GM19397 (cell line): Measurements from ENCODE around the gene PXMP4.

ENCODE experiments used
- ATAC-seq: cut with Tn5 transposase; IDR thresholded peaks from one replicate; pipeline ENCODE4 v1.9.1; 2021; ENCODE audit warnings: mild to moderate bottlenecking, moderate library complexity; ENCODE audit not compliant: unreplicated experiment

PXMP4 gene

DNA sequence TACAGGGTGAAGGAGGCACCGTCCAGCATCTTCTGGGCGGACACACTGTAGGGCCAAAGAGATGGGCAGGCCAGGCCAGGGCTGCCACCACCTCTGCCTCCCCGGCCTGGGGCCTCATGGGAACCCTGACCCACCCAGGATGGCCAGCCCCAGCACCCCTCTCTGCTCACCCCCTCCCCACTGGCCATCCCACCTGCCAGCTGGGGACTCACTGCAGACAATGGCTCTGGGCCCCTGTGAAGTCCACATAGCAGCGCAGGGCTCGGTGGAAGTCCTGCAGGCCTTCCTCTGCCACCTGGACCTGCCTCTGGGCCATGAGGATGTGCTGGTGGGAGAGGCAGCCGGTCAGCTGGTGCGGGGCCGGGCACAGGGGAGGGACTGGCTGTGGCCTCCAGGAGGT, 61.6 kb downstream of the PXMP4 start:
- ATAC-seq, result no peak

DNA sequence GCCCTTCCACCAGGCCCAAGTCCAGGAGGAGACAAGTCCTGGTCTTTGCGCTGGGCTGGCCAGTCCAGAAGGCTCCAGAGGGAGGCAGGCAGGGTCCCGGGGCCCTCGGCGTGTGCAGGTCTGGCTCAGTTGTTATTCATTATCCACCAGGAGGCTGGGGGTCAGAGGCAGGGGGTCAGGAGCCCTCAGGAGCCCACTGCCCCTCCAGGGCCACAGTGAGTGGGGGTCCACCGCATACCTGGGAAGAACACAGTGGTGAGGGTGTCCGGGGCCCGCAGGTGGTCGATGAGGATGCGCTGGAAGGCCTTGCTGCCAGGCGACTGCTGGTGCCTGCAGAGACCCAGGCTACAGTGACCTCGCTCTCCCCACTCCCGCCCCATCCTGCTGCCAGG, 62.4 kb downstream of the PXMP4 start:
- ATAC-seq, result no peak

DNA sequence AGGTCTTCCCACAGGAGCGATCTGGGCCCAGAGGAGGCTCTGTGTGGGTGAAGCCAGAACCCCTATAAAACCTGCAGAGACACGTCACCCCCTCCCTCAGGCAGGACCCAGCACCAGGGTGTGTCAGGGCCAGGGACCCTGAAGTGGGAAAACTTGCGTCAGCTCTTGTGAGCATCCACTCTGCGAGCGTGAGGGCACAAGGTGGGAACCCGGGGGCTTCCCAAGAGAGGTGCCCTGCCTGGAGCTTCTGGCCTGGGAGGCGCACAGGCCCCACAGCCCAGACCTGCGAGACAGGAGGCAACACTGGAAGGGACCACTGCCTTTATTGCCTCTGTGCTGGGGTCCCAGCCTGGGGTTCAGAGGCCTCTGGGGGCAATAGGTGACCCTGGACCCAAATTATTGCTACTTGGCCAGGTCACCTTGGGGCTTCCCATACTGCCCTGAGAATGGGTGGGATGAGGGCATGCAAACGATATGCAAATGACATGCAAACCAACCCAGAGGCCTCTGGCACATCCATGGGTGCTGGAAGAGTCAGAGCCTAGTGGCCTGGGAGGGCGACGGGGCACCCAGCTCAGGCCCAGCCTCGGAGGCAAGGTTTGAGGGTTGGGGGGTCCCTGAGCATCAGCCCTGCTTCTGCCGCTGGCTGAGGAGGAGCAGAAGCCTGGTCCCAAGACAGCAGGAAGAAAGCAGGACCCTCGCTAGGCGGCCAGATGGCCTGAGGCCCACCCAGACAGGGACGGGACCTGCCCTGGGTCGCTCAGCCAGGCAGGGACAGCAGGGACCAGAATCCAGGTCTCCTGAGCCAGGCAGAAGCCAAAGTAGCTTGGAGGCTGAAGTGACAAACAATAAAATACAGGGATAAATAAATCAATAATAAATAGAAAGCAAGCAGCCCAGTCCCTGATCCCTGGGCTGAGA, 63.1 kb downstream of the PXMP4 start:
- no peak for ATAC-seq

DNA sequence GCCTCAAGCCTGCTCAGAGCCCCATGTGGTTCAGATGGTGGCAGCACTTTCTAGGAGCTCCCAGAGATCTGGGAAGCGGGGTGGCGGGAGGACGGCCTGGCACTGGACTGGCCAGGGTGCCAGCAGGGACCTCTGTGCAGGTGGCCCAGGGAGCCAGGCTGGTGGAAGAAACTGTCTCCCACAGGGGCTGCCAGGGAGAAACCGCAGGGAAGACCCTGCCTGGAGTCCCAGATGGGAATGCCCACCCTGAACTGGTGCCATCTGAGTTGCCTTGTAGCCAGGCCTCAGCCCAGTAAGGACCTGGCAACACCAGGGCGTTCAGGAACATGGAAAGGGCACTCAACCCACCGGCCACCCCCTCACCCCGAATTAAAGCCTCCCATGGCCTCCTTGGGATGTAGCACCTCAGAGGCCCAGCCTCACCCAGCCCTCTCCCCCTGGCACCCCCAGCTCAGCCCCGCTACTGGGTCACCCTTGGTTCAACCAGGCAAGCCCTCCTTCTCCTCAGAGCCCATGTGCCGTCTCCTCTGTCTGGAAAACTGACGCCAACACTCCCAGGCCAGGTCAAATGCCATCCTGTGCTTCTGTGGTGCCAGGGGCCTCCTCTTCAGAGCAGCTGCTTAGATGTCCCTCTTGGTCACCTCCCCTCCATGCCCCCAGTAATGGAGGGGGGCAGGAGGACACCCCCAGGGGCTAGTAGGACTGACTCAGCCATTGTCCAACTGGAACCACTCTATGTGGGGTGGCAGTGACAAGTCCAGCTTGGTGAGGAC, 63.9 kb downstream of the PXMP4 start:
- no peak for ATAC-seq

DNA sequence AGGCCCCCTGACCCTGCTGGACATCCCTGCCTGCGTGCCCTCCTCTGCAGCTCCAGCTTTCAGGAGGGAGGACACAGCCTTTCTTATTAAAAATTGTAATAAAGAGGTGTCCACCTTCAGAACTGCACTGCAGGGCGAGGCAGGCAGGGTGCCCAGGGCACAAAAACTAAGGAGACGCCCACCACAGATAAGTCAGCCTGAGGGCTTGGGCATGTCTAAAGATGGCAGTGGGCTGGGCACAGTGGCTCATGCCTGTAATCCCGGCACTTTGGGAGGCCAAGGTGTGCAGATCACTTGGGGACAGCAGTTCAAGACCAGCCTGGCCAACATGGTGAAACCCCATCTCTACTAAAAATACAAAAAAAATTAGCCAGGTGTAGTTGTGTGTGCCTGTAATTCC, 64.9 kb downstream of the PXMP4 start:
- no peak for ATAC-seq

DNA sequence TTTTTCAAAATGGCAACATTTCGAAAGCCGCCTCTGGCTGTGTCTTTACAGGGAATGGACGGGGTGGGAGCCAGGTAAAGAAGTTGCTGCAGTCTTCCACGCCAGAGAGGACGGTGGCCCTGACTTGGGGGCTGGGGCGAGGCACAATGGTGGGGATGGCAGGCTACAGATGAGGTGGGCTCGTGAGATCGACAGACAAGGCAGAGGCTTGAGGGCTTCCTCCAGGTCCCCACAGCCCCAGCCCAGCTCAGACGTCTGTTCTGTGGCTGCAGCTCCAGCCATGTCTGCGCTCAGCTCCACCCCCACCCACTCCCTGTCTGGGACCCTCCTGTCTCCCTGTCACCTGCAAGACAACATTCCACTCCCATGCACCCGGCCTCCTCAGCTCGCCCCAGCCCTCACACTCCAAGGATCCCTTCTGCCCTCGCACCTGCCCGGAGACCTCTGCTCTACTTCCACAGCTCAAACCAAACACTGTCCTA, 65.4 kb downstream of the PXMP4 start:
- no peak for ATAC-seq

- no peak for ATAC-seq
Measured at GRCh38 chr20:33653900-33654596, 66.1 kb downstream of the PXMP4 start.

- ATAC-seq, result no peak
Measured at GRCh38 chr20:33653218-33653899, 66.8 kb downstream of the PXMP4 start.
